PC-3 (cell line): ENCODE data around the gene TSPEAR. TPM values are rescaled to one million over a fixed set of nuclear protein-coding genes. Genes with fewer than 3 reads are reported as not detected.

Source experiments
- ATAC-seq: fragments of 200-7000 bp; cut with Tn5 transposase; 2 replicates; pipeline ENCODE4 v1.9.1; 2020; ENCODE audit warnings: mild to moderate bottlenecking, moderate library complexity
- BruUV-seq: library from RNA; stranded (reverse); fragments of 400-500 nt; replicated peaks from 2 replicates; lab custom pipeline; 2021; lab: Mats Ljungman, UMichigan
- CTCF ChIA-PET: fragments of 300-600 bp; sonication (Branson Sonifier 250); formaldehyde crosslinking; loops from one replicate; lab custom pipeline; 2022; ENCODE audit warnings: antibody characterized with exemption; lab: Charles Lee
- POLR2A ChIA-PET: fragments of 300-600 bp; sonication (Branson Sonifier 250); formaldehyde crosslinking; loops from one replicate; lab custom pipeline; 2022; ENCODE audit warnings: antibody characterized with exemption; ENCODE audit not compliant: unreplicated experiment; lab: Charles Lee
- DNase-seq: peaks from one replicate; pipeline ENCODE4 v3.0.0-alpha.2; 2015
- H2AFZ ChIP-seq: fragments of 300-600 bp; sonication (generic); 2 replicates; pipeline ENCODE4 v1.6.0; 2016; ENCODE audit warnings: antibody characterized with exemption, low read length
- H3F3A ChIP-seq: fragments of 300-600 bp; sonication (generic); one replicate; pipeline ENCODE4 v1.6.0; 2017; ENCODE audit warnings: antibody characterized with exemption, low read length, control low read depth, mild to moderate bottlenecking; ENCODE audit not compliant: unreplicated experiment
- H3K27ac ChIP-seq: fragments of 300-600 bp; sonication (generic); 2 replicates; pipeline ENCODE4 v1.5.1; 2016; ENCODE audit warnings: mild to moderate bottlenecking, low read length
- H3K27me3 ChIP-seq: fragments of 300-600 bp; sonication (generic); 2 replicates; pipeline ENCODE4 v1.6.1; 2016; ENCODE audit warnings: low read length, mixed read lengths
- H3K36me3 ChIP-seq: fragments of 300-600 bp; sonication (generic); 2 replicates; pipeline ENCODE4 v1.6.1; 2016; ENCODE audit warnings: low read depth, mixed run types, low read length, mixed read lengths
- H3K4me1 ChIP-seq: fragments of 300-600 bp; sonication (generic); 2 replicates; pipeline ENCODE4 v1.5.1; 2016; ENCODE audit warnings: low read length; ENCODE audit not compliant: insufficient read depth
- H3K4me2 ChIP-seq: fragments of 300-600 bp; sonication (generic); 2 replicates; pipeline ENCODE4 v1.6.0; 2016; ENCODE audit warnings: low read length
- H3K4me3 ChIP-seq: fragments of 300-600 bp; sonication (generic); 2 replicates; pipeline ENCODE4 v1.5.1; 2016; ENCODE audit warnings: mild to moderate bottlenecking, low read length, mixed read lengths
- H3K79me2 ChIP-seq: fragments of 300-600 bp; sonication (generic); 2 replicates; pipeline ENCODE4 v1.6.1; 2017; ENCODE audit warnings: low read length, mixed read lengths
- H3K9ac ChIP-seq: fragments of 300-600 bp; sonication (generic); 2 replicates; pipeline ENCODE4 v1.6.0; 2016; ENCODE audit warnings: mild to moderate bottlenecking, low read length
- H3K9me2 ChIP-seq: fragments of 300-600 bp; sonication (generic); replicated peaks from 2 replicates; pipeline ENCODE4 v1.6.1; 2016; ENCODE audit warnings: mixed run types, low read length, mixed read lengths
- H3K9me3 ChIP-seq: fragments of 300-600 bp; sonication (generic); 2 replicates; pipeline ENCODE4 v1.6.1; 2016; ENCODE audit warnings: low read length, mixed read lengths
- H4K20me1 ChIP-seq: fragments of 300-600 bp; sonication (generic); 2 replicates; pipeline ENCODE4 v1.6.1; 2016; ENCODE audit warnings: low read length, mixed read lengths
- CTCF ChIP-seq: fragments of 300-600 bp; sonication (generic); conservative IDR thresholded peaks from 2 replicates; pipeline ENCODE4 v1.5.1; 2017; ENCODE audit warnings: antibody characterized with exemption, low read depth, mild to moderate bottlenecking, low read length
- EZH2 ChIP-seq: fragments of 300-600 bp; sonication (generic); IDR thresholded peaks from one replicate; pipeline ENCODE4 v1.6.1; 2017; ENCODE audit warnings: antibody characterized with exemption, mild to moderate bottlenecking, low read length; ENCODE audit not compliant: unreplicated experiment
- EZH2phosphoT487 ChIP-seq: fragments of 300-600 bp; sonication (generic); IDR thresholded peaks from 2 replicates; pipeline ENCODE4 v1.6.1; 2018; ENCODE audit warnings: mild to moderate bottlenecking, antibody characterized with exemption, low read length, borderline replicate concordance
- intact Hi-C: fragments of 100-400 bp; cut with micrococcal nuclease; formaldehyde crosslinking; loops from 2 replicates; pipeline ENCODE4 v1.9.0; 2023
- total RNA-seq: library from RNA; depleted of rRNA; stranded (reverse); fragments of >200 nt; gene quantifications from 2 replicates; pipeline ENCODE4 v1.2.3, GENCODE V29; 2014

The TSPEAR gene
- total RNA-seq, 1 experiment from 2014 or later, result 2.1 TPM

DNA sequence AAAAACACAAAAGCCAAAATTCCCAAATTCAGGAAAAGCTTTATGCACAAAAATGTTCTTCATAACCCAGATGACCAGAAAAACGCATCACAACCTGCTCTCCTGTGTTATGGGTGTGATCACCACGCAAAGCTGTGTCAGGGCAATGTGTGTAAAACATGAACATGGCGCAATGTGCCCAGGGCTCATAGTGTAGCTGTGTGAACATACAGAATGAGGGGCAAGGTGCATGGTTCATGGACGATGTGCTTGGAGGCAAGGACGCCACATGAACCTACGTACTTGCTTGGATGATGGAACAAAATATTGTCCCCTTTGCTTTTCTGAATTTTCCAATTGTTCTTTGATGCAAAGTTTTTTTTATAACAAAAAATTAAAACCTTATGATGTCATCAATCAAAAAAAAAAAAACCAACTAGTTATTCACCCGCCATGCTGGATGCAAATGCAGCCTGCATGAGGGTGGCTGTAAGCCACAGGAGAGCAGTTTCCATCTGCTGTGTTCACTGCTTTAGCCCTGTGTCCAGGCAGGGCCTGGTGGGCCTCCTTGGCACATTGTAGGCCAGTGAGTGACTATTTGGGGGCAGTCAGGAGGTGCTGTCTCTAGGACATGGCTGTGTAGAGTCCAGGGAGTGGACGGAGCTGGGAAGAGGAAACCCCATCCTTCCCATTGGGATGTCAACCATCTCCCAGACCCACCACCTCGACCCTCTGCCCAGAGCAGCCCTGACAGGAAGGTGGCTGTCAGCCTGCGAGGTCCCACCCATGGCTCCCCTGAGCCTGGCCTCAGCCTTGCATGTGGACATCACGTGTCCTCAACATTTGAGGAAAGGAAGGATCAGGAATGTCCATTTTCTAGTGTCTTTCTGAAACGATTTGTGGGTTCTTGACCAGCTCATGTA, 185.0 kb downstream of the TSPEAR start:
- H3K9me2 ChIP-seq, result no peaks in the 10 kb centered on the region
- no TSS peak for BruUV-seq
- no peak overlapping the region for H2AFZ ChIP-seq
- H3K79me2 ChIP-seq, result no peaks in the 10 kb centered on the region
- H3K36me3 ChIP-seq, result no peaks in the 10 kb centered on the region; the same call in 1 of the 2 replicates
- intact Hi-C loops, result no loop called here
- no peaks in the 10 kb centered on the region for H3K4me1 ChIP-seq
- H3K4me3 ChIP-seq, result no peak overlapping the region
- H3F3A ChIP-seq, result no peaks in the 10 kb centered on the region
- TF ChIP-seq EZH2, result no peak
- TF ChIP-seq EZH2phosphoT487, result no peak
- TF ChIP-seq CTCF, result no peak
- H3K9me3 ChIP-seq, result peaks cover 8% of the 10 kb centered on the region; the same call in 1 of the 2 replicates
- CTCF ChIA-PET, result no interaction called here
- H3K4me2 ChIP-seq, result no peak overlapping the region
- POLR2A ChIA-PET, result no interaction called here
- no peaks in the 10 kb centered on the region for H3K27me3 ChIP-seq
- DNase-seq (no peak), ATAC-seq (no peak)
- no peak overlapping the region for H3K27ac ChIP-seq
- no peaks in the 10 kb centered on the region for H4K20me1 ChIP-seq
- no peak overlapping the region for H3K9ac ChIP-seq

GRCh38 chr21:44525391-44526095, 185.8 kb downstream of the TSPEAR start:
- CTCF ChIA-PET, result no interaction called here
- Histone ChIP-seq H2AFZ (no peak overlapping the region), H3K36me3 (no peaks in the 10 kb centered on the region; the same call in 1 of the 2 replicates), H3K9ac (no peak overlapping the region), H3K27me3 (no peaks in the 10 kb centered on the region), H3K9me2 (no peaks in the 10 kb centered on the region), H4K20me1 (no peaks in the 10 kb centered on the region), H3F3A (no peaks in the 10 kb centered on the region), H3K4me1 (no peaks in the 10 kb centered on the region), H3K79me2 (no peaks in the 10 kb centered on the region), H3K4me2 (no peak overlapping the region), H3K9me3 (peaks cover 8% of the 10 kb centered on the region; the same call in 1 of the 2 replicates), H3K4me3 (no peak overlapping the region), H3K27ac (no peak overlapping the region)
- DNase-seq (no peak), ATAC-seq (no peak)
- TF ChIP-seq CTCF, result no peak
- TF ChIP-seq EZH2, result no peak
- no peak for TF ChIP-seq EZH2phosphoT487
- POLR2A ChIA-PET, result no interaction called here
- BruUV-seq, result no TSS peak
- intact Hi-C loops, result no loop called here
